Breast epithelium (tissue), 3 donors: Measurements from ENCODE around the gene CASP5.

Experiments used
- CTCF ChIP-seq, 3 donors: fragments of 450-650 bp; IDR thresholded peaks; one replicate each; pipeline ENCODE4 v1.5.1; 2016 to 2017; ENCODE audit warnings: antibody characterized with exemption in 3 of 3, mild to moderate bottlenecking in 3 of 3, moderate library complexity in 3 of 3
- POLR2A ChIP-seq: fragments of 450-650 bp; IDR thresholded peaks from one replicate; pipeline ENCODE4 v1.6.1; 2016; ENCODE audit warnings: antibody characterized with exemption, mild to moderate bottlenecking, moderate library complexity

- TF ChIP-seq CTCF (IDR thresholded peaks at IDR 0.05): no peak
- TF ChIP-seq POLR2A: no peak
Observed at GRCh38 chr11:105040703-105041102, 17.7 kb upstream of the CASP5 start.
